ENCODE results near the gene SCN7A.

Gene SCN7A

GRCh38 chr2:166373539-166373938 is 120.5 kb downstream of the SCN7A start:
- no peak overlapping the region for H3K27ac ChIP-seq
- no peak overlapping the region for H3K4me3 ChIP-seq
- TF ChIP-seq, protein P1, sequence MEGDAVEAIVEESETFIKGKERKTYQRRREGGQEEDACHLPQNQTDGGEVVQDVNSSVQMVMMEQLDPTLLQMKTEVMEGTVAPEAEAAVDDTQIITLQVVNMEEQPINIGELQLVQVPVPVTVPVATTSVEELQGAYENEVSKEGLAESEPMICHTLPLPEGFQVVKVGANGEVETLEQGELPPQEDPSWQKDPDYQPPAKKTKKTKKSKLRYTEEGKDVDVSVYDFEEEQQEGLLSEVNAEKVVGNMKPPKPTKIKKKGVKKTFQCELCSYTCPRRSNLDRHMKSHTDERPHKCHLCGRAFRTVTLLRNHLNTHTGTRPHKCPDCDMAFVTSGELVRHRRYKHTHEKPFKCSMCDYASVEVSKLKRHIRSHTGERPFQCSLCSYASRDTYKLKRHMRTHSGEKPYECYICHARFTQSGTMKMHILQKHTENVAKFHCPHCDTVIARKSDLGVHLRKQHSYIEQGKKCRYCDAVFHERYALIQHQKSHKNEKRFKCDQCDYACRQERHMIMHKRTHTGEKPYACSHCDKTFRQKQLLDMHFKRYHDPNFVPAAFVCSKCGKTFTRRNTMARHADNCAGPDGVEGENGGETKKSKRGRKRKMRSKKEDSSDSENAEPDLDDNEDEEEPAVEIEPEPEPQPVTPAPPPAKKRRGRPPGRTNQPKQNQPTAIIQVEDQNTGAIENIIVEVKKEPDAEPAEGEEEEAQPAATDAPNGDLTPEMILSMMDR (IDR thresholded peaks at IDR 0.05) = no peak
- no peak for DNase-seq (ENCODE audit: low spot score)

GRCh38 chr2:166373105-166373504 is 120.9 kb downstream of the SCN7A start:
- TF ChIP-seq, protein P1 (IDR thresholded peaks at IDR 0.05) = no peak
- H3K4me3 ChIP-seq = no peak overlapping the region
- DNase-seq (ENCODE audit: low spot score) = no peak

DNA sequence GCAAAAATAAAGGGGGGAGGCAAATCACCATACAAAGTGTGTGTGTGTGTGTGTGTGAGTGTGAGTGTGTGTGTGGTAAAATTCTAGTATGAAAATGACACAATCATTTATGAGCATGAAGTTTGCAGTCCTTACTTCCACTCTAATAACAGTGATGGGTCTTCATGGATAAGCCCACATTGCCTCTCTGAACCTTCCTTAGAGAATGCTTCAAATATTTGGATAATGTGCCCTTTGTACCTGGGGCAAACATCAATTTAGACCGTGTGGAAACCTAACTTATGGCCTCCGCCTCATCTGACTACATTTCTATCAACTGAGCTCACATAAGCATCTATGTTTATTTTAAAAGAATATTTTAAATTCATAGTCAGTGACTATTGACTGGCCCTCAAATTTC is 122.0 kb downstream of the SCN7A start:
- Histone ChIP-seq H3K27ac (no peak overlapping the region), H3K4me3 (no peak overlapping the region)
- TF ChIP-seq, protein P1 (IDR thresholded peaks at IDR 0.05) = no peak
- DNase-seq (ENCODE audit: low spot score) = no peak

More at GRCh38 chr2:166373105-166373504, 120.9 kb downstream of the SCN7A start:
- H3K27ac ChIP-seq = no peak overlapping the region

GRCh38 chr2:166365803-166366420 is 128.1 kb downstream of the SCN7A start:
- no peak for DNase-seq (ENCODE audit: low spot score)
- TF ChIP-seq, protein P1 (IDR thresholded peaks at IDR 0.05) = no peak
- H3K4me3 ChIP-seq = no peak overlapping the region
- no peak overlapping the region for H3K27ac ChIP-seq

DNA sequence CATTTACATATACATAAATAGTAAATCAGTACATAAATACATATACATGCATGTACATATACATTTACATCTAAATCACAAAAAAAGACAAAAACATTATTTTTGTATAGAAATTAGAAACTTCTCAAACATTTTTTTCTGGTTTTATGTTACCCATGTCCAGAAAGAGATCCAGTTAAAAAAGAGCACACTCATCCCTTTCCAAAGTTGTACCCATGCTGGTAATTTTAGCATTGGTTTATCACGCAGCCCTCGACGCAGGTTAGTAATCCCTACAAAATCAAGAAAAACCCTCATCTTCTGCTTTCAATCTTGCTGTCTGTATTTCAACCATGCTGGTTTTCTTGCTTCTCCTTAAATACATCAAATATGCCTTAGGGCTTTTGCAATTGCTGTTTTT is 128.8 kb downstream of the SCN7A start:
- no peak for DNase-seq (ENCODE audit: low spot score)
- Histone ChIP-seq H3K4me3 (no peak overlapping the region), H3K27ac (no peak overlapping the region)
- TF ChIP-seq, protein P1 (IDR thresholded peaks at IDR 0.05) = no peak

GRCh38 chr2:166364476-166365161 is 129.4 kb downstream of the SCN7A start:
- no peak overlapping the region for H3K4me3 ChIP-seq
- DNase-seq (ENCODE audit: low spot score) = no peak
- no peak overlapping the region for H3K27ac ChIP-seq
- TF ChIP-seq, protein P1 (IDR thresholded peaks at IDR 0.05) = no peak

Measured in coronary artery (tissue), 2 donors.